GM19025 (cell line): ENCODE data around the gene FAM89B.
A peak's percentile ranks its signal among the peaks of the same experiment; 100 is the strongest.
"Not testable (repeated sequence)": the region's sequence is repeated elsewhere in the genome, so short reads cannot be mapped to it uniquely, and the experiment has no call there.

Experiments used
- ATAC-seq: cut with Tn5 transposase; IDR thresholded peaks from one replicate; pipeline ENCODE4 v1.9.1; 2021; ENCODE audit warnings: mild to moderate bottlenecking, low read depth, moderate library complexity; ENCODE audit not compliant: unreplicated experiment

FAM89B gene

DNA sequence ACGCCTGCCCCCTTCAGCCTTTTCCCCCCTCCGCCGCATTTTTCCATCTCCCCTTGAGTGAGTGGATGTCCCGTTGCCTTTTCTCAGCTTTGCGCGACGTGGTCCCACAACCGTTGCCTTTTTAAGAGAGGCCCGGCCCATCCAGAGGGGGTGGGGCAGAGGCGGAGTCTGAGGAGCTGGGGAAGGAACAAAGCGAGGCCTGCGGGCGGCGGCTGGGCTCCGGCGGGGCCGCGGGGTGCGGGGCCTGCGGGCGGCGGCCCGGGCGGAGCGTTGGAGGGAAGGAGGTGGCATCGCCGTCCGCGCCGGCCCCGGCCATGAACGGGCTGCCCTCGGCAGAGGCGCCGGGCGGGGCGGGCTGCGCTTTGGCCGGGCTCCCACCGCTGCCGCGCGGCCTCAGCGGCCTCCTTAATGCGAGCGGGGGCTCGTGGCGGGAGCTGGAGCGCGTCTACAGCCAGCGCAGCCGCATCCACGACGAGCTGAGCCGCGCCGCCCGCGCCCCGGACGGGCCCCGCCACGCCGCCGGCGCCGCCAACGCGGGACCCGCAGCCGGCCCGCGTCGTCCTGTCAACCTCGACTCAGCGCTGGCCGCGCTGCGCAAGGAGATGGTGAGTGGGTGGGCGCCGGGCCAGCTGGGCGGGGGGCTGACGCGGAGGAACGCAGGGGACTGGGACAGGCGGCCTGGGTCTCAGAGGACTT lies at the start of gene FAM89B:
Gene FAM89B (plus strand): TSS at position 183 of the 696 bp plus-strand sequence. CDS start 132 bp downstream, at position 315.
- no peak for ATAC-seq

DNA sequence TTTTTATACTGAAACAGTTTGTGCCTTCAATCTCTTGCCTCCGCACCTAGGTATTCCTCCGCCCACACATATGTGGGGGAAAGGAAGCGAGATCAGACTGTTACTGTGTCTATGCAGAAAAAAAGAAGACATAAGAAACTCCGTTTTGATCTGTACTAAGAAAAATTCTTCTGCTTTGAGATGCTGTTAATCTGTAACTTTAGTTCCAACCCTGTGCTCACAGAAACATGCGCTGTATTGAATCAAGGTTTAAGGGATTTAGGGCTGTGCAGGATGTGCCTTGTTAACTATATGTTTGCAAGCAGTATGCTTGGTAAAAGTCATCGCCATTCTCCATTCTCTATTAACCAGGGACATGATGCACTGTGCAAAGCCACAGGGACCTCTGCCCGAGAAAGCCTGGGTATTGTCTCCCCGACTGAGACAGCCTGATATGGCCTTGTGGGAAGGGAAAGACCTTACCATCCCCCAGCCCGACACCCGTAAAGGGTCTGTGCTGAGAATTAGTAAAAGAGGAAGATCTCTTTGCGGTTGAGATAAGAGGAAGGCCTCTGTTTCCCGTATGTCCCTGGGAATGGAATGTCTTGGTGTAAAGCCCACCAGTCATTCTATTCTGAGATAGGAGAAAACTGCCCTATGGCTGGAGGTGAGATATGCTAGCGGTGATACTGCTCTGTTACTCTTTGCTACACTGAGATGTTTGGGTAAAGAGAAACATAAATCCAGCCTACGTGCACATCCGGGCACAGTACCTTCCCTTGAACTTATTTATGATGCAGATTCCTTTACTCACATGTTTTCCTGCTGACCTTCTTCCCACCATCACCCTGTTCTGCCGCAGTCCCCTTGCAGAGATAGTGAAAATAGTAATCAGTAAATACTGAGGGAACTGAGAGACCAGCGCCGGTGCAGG lies 49.4 kb upstream of the FAM89B start:
- not testable (repeated sequence) for ATAC-seq

DNA sequence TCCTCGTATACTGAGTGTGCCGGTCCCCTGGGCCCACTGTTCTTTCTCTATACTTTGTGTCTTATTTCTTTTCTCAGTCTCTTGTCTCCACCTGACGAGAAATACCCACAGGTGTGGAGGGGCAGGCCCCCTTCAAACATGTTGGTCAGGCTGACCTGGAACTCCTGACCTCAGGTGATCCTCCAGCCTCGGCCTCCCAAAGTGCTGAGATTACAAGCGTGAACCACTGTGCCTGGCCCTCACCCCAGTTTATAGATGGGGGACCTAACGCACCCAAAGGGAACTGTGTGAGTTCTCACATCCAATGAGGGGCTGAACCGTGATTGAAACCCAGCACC lies 48.7 kb upstream of the FAM89B start:
- ATAC-seq = not testable (repeated sequence)

DNA sequence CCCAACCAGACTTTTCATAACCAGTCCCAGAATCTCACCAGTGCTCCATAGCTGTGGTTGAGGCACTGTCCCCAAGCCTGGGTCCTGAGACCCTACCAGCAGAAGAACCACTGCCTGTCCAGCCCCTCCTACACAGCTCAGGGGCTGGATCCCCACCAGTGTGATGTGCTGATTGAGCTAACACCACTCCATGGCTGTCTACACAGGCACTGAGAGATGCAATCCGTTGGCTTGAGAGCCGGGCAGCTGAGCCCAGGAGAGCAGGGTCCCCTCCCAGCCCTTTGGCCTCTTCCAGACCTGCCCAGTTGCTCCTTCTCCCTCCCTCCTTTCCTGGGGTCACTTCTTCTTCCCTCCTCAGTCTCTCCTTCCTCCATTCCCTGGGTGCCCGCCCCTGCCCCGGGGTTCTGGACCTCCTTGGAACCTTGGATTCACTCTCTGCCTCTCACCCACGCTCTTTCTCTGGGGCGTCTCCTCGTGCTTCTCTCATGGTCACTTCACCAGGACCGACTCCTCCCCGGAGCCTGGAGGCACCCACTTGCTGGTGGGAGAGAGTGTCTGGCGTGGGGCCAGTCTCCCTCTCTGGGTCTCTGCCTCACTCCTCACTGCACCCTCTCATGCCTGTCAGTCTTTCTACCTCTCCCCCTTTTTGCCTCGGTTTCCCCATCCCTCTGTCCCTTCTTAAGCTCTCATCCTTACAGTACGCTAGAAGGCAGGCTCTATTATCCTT lies 48.2 kb upstream of the FAM89B start:
- ATAC-seq = no peak

DNA sequence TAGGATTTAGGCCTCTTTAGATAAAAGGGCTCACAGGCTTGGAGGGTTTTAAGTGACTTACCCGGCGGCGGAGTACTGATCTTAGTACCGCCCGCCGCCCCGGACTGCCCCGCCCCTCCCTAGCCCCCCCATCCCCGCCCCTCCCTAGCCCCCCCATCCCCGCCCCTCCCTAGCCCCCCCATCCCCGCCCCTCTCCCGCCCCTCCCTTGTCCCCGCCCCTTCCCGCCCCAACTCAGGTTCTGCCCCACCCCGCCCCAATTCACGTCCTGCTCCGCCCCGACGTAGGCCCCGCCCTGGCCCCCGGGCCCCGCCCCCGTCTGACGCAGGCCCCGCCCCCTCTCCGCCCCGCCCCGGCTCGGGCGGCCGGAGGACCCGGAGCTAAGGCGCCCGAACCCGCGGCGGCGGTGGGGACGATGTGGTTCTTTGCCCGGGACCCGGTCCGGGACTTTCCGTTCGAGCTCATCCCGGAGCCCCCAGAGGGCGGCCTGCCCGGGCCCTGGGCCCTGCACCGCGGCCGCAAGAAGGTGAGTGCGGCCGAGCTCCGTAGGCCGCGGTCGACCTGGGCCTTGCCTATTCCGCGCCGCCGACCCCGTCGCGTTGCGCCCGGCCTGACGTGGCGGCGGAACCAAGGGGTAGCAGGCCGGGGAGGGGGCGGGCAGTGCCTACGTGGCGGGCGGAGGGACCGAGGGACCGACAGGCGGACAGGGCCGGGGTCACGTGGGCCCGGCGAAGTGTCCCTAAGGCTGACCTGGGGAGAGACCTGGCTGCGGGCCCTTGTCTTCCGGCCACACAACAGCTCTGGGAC lies 47.4 kb upstream of the FAM89B start, which contains the start of gene SCYL1:
Gene SCYL1 (plus strand): TSS at position 343 of the 805 bp plus-strand sequence. CDS start 71 bp downstream, at position 414.
- peak; percentile 62 for ATAC-seq

DNA sequence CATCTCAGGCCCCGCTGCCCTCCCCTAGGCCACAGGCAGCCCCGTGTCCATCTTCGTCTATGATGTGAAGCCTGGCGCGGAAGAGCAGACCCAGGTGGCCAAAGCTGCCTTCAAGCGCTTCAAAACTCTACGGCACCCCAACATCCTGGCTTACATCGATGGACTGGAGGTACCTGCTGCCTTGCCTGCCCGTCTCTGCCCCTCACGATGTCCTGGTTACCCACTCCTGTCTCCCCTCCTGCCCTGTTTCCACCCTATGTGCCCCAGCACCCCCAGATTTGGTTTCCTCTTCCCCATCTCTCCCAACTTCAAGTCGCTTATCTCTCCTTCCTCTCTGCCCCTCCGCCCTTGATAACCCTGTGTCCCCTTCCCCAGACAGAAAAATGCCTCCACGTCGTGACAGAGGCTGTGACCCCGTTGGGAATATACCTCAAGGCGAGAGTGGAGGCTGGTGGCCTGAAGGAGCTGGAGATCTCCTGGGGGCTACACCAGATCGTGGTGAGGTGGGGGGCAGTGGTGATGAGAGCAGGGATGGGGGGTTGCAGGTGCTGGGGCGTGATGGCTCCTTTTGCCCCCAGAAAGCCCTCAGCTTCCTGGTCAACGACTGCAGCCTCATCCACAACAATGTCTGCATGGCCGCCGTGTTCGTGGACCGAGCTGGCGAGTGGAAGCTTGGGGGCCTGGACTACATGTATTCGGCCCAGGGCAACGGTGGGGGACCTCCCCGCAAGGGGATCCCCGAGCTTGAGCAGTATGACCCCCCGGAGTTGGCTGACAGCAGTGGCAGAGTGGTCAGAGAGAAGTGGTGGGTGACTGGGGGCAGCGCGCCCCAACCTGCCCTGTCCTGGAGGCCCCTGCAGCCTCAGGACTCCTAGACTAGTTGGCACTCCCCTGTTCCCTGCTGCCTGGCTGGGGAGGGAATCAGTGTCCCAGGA lies 46.5 kb upstream of the FAM89B start:
- no peak for ATAC-seq

DNA sequence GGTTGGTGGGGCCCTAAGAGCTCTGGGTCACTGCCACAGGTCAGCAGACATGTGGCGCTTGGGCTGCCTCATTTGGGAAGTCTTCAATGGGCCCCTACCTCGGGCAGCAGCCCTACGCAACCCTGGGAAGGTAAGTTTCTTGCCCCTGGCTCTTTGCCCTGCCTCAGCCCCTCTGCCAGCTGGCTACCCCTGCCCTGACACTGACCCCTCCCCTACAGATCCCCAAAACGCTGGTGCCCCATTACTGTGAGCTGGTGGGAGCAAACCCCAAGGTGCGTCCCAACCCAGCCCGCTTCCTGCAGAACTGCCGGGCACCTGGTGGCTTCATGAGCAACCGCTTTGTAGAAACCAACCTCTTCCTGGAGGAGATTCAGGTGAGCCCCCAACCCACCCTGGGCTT lies 45.6 kb upstream of the FAM89B start:
- ATAC-seq = no peak

DNA sequence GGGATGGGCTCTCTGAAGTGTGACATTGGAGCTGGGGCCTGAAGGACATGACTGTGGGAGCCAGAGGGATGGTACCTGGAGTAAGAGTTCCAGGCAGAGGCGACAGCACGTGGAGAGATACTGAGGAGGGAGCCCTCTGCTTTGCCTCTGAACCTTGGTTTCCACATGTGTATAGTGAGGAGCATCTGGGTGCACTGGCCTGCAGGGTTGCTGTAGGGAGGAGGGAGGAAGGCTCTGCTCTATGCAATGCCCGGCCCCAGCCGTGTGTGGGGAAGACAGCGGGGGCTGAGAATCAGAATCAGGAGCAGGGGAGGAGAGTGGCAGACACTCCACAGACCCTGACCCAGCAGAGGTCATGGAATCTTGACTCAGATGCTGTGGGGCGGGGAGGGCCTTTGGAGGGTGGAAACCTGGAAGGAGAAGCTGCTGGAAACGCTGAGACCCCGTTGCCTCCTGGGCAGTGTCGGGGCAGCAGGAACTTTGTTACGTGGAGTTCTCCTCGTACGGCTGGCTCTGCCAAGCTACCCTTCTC lies 43.5 kb upstream of the FAM89B start:
- ATAC-seq = no peak

DNA sequence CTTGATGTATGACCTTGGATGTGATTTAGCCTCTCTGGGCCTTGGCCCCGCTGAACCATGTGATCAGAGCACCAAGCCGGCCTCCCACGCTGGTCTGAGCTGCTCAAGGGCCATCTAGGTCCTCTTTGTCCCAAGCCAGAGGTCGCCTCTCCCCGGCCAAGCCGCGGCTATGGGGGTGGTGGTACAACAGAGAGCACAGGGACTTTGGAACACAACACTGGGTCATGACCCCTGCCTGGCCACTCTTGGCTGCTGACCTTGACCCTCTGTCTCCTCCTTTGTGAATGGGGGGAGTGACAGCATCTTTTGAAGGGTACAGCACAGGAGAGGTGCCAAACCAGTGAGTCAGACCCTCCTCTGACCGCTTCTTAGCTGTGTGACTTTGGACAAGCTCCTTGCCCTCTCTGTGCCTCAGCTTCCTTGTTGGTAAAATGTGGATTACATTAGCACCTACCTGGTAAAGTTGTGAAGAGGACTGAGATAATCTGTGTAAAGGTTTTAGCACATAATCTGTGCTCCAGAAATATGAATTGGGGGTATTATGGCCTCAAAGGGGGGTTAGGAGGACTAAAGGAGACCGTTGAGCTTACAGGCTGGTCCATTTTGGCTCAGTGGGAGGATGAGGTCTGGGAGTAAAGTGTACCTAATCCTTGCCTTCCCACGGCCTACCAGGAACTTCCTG lies 42.7 kb upstream of the FAM89B start:
- ATAC-seq = no peak

DNA sequence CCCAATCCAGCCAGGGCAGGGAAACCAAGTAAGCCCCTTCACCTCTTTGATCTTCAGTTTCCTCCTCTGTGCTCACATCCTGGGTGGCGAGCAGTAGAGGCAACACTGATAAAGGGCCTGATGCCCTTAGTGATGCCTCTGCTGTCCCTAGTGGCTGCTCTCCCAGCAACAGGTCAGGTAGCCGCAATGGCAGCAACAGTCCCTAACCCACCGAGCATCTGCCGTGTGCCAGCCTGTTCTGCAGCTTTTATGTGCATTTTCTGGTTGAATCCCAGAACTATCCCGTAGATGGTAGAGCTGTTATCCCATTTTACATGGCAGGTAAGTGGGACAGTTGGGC lies 42.2 kb upstream of the FAM89B start:
- ATAC-seq = no peak

DNA sequence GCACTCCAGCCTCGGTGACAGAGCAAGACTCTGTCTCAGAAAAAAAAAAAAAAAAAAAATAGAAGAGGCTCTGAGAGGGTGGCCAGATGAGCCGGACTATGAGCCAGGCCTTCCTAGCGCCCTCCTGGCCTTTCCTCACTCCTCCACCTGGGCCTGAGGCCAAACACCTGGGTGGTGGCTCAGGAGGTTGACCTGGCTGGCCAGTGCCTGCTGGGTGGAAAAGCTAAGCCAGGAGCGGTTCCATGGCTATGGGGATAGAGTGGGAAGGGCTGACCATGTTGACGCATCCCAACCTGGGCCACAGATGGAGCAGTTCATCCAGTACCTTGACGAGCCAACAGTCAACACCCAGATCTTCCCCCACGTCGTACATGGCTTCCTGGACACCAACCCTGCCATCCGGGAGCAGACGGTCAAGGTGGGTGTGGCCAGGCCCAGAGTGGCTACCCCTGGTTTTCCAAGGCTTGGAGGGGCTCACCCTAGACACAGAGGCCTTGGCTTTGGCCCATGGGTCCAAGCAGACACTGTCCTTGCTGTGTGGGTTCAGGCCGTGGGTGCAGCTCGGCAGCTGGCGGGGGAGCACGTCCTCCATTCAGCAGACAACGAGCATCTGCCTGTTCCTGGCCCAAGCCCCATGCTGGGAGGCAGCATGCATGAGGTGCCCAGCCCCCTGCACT lies 39.8 kb upstream of the FAM89B start:
- ATAC-seq = no peak

DNA sequence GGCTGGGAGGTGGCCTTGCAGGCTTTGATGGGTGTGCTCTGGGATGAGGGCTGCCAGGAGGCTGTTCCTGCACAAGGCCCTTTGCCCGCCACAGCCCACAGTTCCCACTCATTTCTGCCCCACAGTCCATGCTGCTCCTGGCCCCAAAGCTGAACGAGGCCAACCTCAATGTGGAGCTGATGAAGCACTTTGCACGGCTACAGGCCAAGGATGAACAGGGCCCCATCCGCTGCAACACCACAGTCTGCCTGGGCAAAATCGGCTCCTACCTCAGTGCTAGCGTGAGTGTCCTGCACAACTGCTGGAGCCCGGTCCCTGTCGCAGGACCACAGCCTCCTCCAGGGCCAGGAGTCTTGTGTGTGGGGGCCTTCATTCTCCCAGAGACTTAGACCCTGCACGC lies 37.2 kb upstream of the FAM89B start:
- no peak for ATAC-seq

DNA sequence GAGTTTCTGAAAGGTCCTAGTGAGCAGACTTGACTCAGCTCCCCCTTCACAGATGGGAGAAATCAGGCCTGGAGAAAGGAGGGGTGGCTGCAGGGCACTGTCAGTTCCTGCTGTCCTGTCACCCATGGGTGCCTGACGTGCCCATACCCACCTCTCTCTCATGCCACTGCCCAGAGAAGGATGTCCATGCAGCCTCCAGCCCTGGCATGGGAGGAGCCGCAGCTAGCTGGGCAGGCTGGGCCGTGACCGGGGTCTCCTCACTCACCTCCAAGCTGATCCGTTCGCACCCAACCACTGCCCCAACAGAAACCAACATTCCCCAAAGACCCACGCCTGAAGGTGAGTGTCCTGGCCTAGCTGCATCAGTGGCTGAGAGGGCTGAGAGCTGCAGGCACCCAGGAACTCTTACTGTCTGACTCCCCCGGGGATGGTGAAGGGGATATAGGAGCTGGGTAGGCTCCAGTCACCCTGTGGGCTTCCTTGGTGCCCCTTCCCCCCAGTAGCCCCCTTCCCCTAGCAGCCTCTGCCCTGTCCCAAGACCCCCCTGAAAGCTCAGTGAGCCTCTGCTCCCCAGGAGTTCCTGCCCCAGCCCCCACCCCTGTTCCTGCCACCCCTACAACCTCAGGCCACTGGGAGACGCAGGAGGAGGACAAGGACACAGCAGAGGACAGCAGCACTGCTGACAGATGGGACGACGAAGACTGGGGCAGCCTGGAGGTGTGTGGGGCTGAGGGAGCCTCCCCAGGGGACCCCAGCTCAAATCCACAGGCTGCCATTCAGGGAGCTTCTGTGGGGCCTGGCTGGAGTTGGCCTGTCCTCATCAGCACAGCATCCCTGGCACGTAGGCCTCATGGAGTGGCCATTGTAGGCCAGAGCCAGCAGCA lies 35.7 kb upstream of the FAM89B start:
- ATAC-seq = no peak

DNA sequence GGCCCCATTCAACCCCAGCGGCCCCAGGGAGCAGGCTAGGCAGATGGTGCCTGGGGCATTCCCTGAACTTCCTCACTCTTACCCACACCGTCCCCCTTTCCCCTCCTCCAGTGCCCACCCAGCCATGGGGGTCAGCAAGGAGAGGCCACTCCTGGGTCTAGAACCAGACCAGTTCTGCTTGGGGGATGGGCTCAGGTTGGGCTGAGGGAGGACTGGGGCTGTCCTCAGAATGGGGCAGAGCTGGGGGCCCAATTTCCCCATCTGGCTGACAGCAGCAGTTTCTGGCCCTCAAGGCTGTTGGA lies 35.1 kb upstream of the FAM89B start:
- no peak for ATAC-seq

DNA sequence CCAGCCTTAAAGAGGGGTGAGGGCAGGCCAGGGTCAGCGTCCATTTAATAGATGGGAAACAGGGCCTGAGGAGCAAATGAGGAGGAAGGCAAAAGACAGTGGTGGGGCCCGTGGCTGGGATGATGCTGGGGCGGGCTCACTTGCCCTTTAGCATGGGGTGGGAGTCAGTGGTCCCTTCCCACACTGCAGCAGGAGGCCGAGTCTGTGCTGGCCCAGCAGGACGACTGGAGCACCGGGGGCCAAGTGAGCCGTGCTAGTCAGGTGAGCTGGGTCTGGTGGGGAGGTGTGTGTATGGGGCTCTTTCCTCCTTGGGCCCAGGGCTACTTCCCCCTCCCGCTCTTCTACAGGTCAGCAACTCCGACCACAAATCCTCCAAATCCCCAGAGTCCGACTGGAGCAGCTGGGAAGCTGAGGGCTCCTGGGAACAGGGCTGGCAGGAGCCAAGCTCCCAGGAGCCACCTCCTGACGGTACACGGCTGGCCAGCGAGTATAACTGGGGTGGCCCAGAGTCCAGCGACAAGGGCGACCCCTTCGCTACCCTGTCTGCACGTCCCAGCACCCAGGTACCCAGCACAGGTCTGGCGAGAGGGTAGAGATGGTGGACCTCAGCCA lies 34.6 kb upstream of the FAM89B start:
- no peak for ATAC-seq

DNA sequence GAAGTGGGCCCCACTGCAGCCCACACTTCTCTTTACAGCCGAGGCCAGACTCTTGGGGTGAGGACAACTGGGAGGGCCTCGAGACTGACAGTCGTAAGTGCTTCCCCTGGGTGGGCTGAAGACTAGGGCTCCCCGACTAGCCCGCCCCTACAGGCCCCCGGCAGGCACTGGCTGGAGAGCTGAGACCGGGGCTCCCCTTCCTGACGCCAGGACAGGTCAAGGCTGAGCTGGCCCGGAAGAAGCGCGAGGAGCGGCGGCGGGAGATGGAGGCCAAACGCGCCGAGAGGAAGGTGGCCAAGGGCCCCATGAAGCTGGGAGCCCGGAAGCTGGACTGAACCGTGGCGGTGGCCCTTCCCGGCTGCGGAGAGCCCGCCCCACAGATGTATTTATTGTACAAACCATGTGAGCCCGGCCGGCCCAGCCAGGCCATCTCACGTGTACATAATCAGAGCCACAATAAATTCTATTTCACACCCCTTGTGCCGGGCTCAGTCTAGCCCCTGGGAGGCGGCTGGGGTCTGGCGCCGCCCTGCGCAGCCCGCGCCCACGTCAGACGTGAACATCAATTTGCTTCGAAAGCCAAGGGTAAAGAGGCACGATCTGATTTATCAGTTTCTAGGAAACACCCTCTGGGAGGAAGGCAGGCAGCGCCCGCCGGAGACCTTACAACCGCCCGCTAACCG lies 34.0 kb upstream of the FAM89B start:
- no peak for ATAC-seq
